Epidermal melanocyte (primary cell): ENCODE data around the gene RALGPS1.
A peak's percentile ranks its signal among the peaks of the same experiment; 100 is the strongest.

Experiments
- DNase-seq: peaks from one replicate; pipeline ENCODE4 v3.0.0; 2011; ENCODE audit warnings: low spot score; ENCODE audit not compliant: insufficient read length

The RALGPS1 gene

DNA sequence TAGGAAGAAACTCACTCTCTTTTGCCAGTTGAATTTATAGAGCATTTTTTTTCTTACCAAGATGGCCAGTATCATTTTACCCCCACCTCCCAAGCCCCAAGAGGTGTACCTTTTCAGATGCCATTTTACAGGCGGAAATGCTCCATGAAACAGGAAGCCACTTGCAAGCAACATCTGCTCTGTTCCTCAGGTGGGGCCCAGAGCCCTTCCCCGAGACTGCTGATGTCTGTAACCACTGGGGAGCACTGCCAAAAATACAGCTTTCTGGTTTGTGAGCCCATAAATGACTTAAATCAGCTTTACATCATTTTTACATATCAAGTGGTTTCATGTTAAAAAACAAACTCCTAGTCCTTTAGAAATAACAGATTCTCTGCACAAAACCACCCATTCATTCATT, 307.1 kb downstream of the RALGPS1 start:
- DNase-seq: no peak

DNA sequence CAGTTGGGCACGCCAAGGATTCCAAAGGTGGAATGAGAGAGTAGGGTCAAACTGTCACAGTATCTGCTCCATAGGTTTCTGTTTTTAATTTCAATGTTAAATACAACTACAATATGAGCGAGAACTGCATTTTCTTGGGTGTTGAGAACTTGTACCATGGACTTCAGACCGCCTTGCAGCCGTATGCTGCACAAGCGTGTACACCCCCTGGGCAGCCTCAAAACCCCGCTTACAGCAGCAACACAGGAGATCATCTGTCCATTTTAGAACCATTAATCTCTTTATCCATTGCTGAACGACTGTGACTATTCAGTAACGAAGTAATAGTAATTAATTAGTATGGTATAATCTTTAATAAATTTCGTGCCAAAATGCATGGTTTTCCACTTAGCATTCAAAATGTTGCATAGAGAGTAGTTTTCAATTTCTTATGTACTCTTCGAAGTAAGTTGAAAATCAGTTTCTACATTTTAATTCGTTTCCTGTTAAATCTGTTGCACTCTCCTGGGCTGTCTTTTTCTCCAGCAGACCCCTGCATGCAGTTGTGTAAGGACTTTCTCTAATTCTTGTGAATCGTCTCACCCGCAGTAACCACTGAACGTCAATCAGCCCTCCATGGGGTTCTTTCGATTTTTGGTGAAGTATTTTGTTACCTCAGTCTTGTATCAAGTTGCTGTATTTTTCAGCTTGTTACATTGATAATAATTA, 308.0 kb downstream of the RALGPS1 start:
- DNase-seq: no peak

GRCh38 chr9:127223266-127223665, 308.7 kb downstream of the RALGPS1 start:
- DNase-seq: no peak

GRCh38 chr9:127223810-127224177, 309.2 kb downstream of the RALGPS1 start:
- no peak for DNase-seq

DNA sequence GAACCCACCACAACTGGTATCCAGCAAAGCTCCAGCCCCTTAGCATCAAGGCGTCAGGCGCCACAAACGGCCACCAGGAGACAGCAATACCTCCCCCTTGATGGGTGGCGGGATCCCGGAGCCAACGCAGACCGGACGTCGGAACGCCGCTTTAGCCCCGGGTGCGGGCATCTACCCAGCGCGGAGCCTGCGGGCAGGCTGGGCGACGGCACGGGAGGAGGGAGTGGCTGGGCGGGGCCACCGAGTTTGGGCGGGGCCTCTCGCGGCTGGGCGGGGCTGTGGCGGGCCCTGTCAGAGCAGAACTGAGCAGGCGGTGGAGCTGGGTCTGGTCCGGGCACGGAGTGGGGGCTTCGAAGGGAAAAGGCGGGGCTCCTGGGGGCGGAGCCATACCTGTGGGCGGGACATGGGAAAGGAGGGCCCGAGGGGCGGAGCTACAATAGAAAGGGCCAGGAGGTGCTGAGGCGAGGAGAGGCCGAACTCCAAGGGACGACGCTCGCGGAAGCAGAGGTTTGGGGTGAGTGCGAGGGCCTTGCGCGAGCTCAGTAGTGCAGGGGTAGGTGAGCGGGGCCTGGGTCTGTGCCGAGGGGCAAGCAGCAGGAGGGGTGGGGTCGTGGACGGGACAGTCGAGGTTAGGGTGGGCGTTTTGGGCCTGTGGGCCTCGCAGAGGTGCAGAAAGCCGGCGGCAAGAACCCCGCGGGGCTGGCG, 309.7 kb downstream of the RALGPS1 start:
- DNase-seq: peak; percentile 93

DNA sequence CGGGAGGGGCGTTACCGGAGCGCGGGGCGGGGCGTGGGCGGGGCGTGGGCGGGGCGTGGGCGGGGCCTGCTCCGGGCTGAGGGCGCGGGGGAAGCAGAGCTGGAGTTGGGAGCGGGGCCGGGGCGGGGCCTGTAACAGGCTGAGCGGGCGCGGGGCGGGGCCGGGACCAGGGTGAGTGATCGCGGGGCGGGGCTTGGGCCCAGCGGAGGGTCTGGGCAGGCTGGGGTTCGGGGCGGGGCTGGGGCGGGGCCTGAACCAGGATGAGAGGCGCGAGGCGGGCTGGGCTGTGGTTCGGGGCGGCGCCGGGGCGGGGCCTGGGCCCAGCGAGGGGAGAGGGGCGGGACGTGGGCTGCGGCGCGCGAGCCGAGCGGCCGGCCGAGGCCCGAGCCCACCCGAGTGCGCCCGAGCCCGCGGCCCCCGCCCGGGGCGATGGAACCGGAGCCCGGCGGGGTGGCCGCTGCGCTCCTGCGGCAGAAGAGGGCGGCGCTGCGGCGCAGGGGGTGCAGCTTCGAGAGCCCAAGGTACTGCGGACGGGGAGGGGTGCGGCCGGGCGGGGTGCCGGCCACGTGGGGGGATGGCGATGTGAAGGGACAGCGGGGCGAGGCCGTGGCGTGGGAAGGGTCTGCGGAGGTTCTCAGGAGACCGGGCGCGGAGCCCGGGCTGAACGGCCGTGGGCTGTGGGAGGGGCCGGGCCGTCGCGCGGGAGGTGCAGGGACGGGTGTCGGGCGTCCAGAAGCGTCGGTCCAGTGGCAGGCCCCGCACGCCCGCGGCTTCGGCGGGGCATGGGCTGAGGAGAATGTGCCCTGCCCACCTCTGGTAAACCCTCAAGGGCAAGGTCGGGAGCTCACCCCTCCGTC, 310.5 kb downstream of the RALGPS1 start:
- peak; percentile 98 for DNase-seq

DNA sequence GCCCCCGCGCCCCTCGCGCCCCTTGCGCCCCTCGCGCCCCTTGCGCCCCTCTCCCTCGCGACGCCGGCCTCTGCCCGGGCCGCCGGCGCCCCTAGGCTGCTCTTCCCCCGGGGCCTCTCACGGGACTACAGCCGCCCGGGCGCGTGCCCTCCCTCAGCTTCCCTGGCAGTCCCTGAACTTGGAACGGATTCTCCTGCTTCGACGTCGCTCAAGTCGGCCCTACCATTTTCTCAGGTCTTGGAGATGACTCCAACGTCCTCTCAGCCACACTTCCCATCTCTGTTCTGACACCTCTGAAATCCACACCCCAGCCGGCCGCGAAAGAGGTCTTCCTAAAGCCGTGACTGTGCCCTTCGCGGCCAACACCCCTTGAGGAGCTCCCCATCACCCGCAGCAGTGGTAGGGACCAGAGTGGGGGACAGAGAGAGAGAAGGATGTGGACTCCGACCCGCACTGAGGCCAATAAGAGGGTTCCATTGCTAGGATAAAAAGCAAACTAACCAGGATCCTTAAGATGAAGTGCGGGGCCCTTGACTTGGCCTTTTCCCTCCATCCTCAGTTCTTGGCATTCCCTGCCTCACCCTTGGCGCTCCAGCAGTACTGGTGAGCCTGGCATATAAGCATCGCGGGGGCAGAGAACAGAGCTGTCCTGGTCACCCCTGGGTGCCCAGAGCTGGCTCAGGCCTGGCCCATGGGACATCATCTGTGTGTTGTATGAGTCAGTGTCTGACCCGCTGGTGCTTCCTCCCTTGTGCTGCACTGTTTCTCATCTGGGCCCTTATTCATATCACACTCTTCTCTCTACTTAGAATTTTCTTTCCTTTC, 311.4 kb downstream of the RALGPS1 start:
- no peak for DNase-seq

- no peak for DNase-seq
Observed at GRCh38 chr9:127229691-127230417, 315.3 kb downstream of the RALGPS1 start.

DNA sequence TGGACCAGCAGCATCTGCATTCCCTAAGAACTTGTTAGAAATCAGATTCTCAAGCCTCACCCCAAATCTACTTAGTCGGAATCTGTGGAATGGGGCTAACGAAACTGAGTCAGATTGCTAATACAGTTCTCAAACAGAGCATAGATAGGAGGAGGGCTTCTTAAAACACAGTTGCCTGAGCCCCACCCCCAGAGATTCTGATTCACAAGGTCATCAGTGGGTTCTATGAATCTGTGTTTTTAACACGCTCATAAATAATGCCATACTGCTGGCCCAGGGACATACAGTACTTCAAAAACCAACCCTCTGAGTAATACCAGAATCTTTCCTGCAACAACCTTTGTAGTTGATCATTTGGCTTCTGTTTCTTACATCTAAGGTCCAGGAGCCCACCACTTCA, 317.1 kb downstream of the RALGPS1 start:
- no peak for DNase-seq

DNA sequence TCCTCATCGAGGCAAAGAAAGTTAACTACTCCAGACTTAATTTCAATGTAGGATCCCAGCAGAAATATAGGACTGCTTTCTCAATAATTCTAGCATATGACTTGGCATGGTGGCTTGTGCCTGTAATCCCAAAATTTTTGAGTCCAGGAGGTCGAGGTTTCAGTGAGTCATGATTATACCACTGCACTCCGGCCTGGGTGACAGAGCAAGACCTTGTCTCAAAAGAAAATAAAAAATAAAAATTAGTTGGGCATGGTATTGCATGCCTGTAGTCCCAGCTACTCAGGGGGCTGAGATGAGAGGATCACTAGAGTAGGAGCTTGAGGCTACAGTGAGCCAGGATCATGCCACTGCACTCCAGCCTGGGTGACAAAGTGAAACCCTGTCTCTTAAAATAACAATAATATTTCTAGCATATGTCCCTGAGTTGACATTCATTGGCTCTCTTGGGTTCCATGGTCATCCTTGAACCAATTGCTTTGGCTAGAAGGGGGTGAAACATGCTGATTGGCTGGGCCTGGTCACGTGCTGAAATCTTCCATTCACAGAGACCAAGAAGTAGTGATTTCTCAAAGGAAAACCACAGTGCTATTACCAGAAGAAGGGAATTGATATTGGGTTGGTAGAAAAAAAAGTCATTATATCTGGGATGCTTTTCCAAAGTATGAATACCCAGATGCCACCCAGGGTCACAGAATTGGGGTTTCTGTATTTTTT, 318.4 kb downstream of the RALGPS1 start:
- no peak for DNase-seq

GRCh38 chr9:127233550-127233949, 319.0 kb downstream of the RALGPS1 start:
- DNase-seq: no peak

DNA sequence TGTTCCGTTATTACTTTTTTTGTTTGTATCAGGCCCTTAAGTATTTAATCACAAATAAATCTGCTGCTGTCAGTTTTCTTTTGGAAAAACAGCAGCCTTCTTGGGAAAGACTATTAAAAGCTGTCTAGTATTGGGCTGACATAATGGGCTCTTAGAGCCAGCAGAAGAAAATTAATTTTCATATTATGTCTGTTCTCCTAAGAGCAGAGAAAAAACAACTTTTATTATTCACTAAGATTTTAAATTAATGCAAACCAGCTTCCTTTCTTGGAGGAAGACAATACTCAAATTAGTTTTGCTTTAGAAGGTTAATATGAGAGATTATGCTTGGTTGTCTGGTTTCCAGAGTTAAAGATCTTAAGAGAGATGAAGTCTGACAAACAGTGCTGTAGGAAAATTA, 319.4 kb downstream of the RALGPS1 start:
- no peak for DNase-seq

GRCh38 chr9:127237801-127238200, 323.2 kb downstream of the RALGPS1 start:
- no peak for DNase-seq

DNA sequence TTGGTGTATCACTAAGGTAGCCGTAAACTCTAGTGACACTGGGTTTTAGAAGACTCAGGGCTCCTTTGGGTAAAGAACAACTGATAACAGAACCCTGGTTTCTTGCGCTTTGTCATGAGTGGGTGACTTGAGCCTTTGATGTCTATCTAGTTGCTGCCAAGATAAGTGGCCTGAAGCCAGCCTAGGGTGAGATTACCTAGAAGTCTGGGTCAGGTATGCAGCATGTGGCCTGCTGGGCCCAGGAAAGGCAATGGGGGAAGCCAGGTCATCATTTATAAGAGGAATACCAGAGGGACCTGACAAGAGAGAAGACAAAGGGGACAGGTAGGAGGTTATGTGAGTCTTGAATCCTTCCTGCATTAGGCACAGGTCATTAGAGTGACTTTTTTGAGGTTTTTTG, 326.8 kb downstream of the RALGPS1 start:
- no peak for DNase-seq

DNA sequence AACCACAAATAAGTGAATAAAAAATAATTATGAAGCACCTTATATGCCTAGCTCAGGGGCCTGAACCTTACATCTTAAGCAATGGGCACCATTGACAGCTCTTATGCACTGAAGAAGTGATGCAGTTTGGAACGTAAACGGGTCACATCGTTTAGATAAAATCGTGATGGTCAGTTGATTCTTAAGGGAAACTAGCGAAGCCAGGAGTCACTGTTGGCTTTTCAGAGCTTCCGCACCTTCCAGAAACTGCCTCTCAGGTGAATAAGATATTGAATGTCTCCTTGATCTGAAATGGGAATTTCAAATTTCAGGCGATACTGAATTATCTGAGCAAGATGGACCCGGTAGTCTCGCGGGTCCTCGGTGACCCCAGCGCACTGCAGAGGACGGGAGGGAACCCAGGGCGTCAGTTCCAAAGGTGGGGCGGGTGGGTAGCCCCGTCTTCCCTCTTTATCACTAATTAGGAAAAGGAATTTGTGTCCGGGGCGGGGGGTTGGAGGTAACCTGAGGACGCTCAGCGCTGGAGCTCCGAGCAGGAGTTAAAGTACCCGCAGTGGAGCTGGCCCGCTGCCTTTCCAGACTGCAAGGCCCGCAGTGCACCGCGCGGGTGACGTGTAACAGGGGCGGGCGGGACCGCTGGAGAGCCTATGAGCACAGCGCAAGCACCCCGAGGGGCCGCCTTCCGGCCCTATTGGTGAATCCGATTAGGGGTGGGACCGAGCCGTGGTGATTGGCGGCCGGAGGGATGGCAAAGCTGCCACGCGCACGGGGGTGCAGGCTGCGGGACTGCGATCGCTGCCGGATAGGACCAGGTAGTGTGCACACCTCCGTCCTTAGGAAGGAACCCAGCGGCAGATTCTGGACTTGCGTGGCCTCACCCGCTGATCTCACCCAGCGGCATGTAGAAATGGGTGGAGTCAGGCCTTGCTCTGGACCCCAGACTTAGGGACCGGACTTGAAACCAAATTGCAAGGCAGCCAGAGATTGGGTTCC, 330.3 kb downstream of the RALGPS1 start:
- DNase-seq: peak; percentile 97

- DNase-seq: no peak
Observed at GRCh38 chr9:127245637-127246164, 331.1 kb downstream of the RALGPS1 start.

DNA sequence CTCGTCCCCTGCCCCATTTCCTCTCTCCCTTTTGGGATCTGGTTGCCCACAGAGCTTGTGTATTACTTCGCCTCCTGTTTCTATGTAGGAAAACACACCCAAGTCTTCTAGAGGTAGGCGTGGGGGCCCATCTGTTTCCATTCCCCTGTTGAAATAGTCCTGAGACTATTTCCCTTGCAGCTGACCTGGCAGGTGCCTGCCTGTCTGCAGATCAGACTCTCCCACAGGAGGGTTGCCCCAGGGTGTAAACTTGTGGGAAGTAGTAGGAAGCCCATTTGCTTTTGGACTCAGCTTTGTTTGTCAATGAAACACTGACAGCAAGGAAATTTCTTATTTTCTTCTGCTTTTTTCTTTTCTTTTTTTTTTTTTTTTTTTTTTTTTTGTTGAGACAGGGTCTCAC, 333.7 kb downstream of the RALGPS1 start:
- no peak for DNase-seq

DNA sequence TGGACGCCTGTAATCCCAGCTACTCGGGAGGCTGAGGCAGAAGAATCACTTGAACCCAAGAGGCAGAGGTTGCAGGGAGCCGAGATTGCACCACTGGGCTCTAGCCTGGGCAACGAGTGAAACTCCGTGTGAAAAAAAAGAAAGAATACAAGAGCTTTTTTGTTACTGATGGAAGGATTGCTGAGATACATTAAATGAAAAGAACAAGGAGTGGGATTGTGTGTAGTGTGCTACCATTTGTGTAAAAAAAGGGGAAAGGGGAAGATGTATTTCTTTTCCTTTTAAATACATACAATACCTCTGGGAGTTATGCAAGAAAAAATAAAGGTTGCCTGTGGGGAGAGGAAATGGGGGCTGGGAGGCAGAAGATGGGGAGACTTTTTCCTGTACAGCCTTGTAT, 335.3 kb downstream of the RALGPS1 start:
- DNase-seq: no peak
